DND-41 (cell line): Measurements from ENCODE around the gene FHL5.

Experiments used
- ATAC-seq: fragments of 200-7000 bp; cut with Tn5 transposase; 3 replicates; pipeline ENCODE4 v1.9.1; 2021; ENCODE audit warnings: low read depth; ENCODE audit not compliant: insufficient read depth
- DNase-seq: peaks from one replicate; pipeline ENCODE4 v3.0.0-alpha.2; 2020
- H2AFZ ChIP-seq: 2 replicates; pipeline ENCODE4 v1.6.0; 2012; ENCODE audit warnings: low read depth, low read length
- H3K27ac ChIP-seq: 2 replicates; pipeline ENCODE4 v1.5.1; 2012; ENCODE audit warnings: low read length, inconsistent platforms
- H3K27me3 ChIP-seq: fragments of 200-600 bp; sonication (generic); 2 replicates; pipeline ENCODE4 v1.6.0; 2012; ENCODE audit warnings: low read length, mild to moderate bottlenecking, inconsistent platforms; ENCODE audit not compliant: insufficient read depth, poor library complexity
- H3K36me3 ChIP-seq: 2 replicates; pipeline ENCODE4 v1.5.1; 2012; ENCODE audit warnings: low read length, inconsistent platforms; ENCODE audit not compliant: insufficient read depth
- H3K4me1 ChIP-seq: 2 replicates; pipeline ENCODE4 v1.5.1; 2012; ENCODE audit warnings: mild to moderate bottlenecking, low read length; ENCODE audit not compliant: insufficient read depth
- H3K4me2 ChIP-seq: 2 replicates; pipeline ENCODE4 v1.6.0; 2012; ENCODE audit warnings: mild to moderate bottlenecking, moderate library complexity, low read length, inconsistent platforms; ENCODE audit not compliant: insufficient read depth
- H3K4me3 ChIP-seq, 2 experiments: fragments of 200-600 bp in 1 of 2; shearing (Covaris generic) in 1 of 2; 2 replicates each; pipeline ENCODE4 v1.5.1; 2012 to 2016; ENCODE audit warnings: inconsistent platforms in 2 of 2, low read length in 2 of 2, mild to moderate bottlenecking in 2 of 2, low read depth in 1 of 2, moderate library complexity in 1 of 2
- H3K79me2 ChIP-seq: 2 replicates; pipeline ENCODE4 v1.6.0; 2012; ENCODE audit warnings: low read length, inconsistent platforms; ENCODE audit not compliant: insufficient read depth
- H3K9ac ChIP-seq: 2 replicates; pipeline ENCODE4 v1.6.0; 2012; ENCODE audit warnings: low read depth, mild to moderate bottlenecking, inconsistent platforms, low read length, moderate library complexity
- H3K9me3 ChIP-seq: 2 replicates; pipeline ENCODE4 v1.5.1; 2012; ENCODE audit warnings: low read length, moderate library complexity, mild to moderate bottlenecking, inconsistent platforms; ENCODE audit not compliant: insufficient read depth, severe bottlenecking
- H4K20me1 ChIP-seq: 2 replicates; pipeline ENCODE4 v1.6.0; 2012; ENCODE audit warnings: low read length; ENCODE audit not compliant: insufficient read depth
- CTCF ChIP-seq: IDR thresholded peaks from 2 replicates; pipeline ENCODE4 v1.5.1; 2012; ENCODE audit warnings: borderline replicate concordance, low read length, moderate library complexity, mild to moderate bottlenecking; ENCODE audit not compliant: poor library complexity, severe bottlenecking; ENCODE audit errors: extremely low read depth
- EZH2 ChIP-seq: IDR thresholded peaks from 3 replicates; pipeline ENCODE4 v1.6.1; 2012; ENCODE audit warnings: borderline replicate concordance, low read depth, mild to moderate bottlenecking, moderate library complexity, low read length, inconsistent platforms; ENCODE audit not compliant: severe bottlenecking

Gene FHL5

DNA sequence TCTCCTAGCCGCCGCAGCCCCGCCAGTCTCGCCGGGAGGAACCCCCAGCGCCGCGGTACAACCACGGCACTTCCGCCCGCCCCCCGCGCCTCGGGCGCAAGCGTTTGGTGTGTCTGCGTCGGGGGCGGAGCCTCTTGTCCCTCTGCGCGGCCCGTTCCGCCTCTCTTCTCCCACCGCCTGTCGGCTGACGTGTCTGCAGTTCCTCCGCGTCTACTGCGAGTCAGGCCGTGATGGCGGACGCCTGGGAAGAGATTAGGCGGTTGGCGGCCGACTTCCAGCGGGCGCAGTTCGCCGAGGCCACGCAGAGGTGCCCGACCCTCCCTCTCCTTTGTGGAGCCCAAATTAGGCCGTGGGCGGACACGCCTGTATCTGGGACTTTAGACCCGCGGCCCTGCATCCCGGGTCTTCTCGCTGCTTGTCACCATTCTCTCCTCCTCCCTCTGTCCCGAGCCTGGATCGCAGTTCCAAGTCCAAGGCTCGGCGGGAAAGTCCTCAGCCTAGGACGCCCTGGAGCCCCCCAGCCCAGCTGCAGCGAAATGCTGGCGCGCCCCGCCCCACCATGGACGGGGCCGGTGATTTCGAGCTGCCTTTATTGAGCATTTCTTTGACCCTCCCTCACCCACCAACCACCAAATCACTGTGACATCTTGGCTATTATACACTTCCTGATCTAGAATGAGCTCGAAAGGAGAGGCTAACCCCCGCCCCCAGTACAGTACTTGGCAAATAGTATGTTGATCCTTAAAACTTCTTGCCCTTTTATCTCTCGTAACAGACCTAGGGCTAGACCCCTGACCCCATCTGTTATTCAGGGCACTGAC, 41.1 kb upstream of the FHL5 start, which contains the start of gene UFL1:
TSS of gene UFL1 (plus strand) at position 163 of the 821 bp plus-strand sequence. CDS start at position 231, 68 bp downstream.
- H3K27ac ChIP-seq, result peak within 1 kb of the TSS; percentile 91
- H3K79me2 ChIP-seq, result peaks cover 40% of the 10 kb centered on the region
- no peaks in the 10 kb centered on the region for H3K27me3 ChIP-seq
- ATAC-seq (peak; percentile 90), DNase-seq (peak; percentile 94)
- peaks cover 33% of the 10 kb centered on the region for H3K4me1 ChIP-seq
- H3K9me3 ChIP-seq, result no peaks in the 10 kb centered on the region
- peak within 1 kb of the TSS; percentile 80 for H3K4me2 ChIP-seq
- TF ChIP-seq CTCF (peak; percentile 8), EZH2 (no peak)
- H3K36me3 ChIP-seq, result peaks cover 25% of the 10 kb centered on the region; the same call in 1 of the 2 replicates
- H3K9ac ChIP-seq, result peak within 1 kb of the TSS; percentile 88
- H4K20me1 ChIP-seq, result no peaks in the 10 kb centered on the region
- peak within 1 kb of the TSS; percentile 65 to 97 for H3K4me3 ChIP-seq
- peak within 1 kb of the TSS; percentile 88 for H2AFZ ChIP-seq

DNA sequence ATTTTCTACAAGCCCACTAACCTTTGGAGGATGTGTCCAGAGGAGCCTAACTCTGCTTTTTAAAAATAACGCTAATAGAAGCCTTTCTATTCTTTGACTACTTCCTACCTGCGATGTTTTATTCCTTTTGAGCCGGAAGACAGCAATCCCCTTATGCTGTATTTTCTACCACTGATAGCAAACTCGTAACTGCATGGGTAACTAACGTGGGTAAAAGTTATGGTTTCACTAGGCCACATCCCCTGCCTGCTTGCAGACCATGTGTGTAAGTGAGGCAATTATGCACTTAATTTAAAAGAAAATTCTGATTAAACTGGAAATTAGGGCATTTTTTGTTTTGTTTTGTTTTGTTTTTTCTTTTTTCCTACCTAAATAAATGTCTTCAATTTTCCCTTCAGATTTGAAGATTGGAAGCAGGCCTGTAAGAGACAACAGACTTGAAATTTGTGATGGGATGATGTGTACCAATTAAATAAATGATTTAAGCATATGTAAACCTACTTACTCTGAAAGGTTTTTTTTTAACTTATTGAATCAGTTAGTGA, 40.4 kb upstream of the FHL5 start:
- Histone ChIP-seq H3K4me3 (peak overlapping the region; percentile 65 to 97), H3K27ac (peak overlapping the region; percentile 91), H3K9ac (peak overlapping the region; percentile 88), H3K4me1 (peaks cover 33% of the 10 kb centered on the region), H3K36me3 (peaks cover 25% of the 10 kb centered on the region; the same call in 1 of the 2 replicates), H3K4me2 (peak overlapping the region; percentile 63), H4K20me1 (no peaks in the 10 kb centered on the region), H3K27me3 (no peaks in the 10 kb centered on the region), H2AFZ (peak overlapping the region; percentile 76), H3K79me2 (peaks cover 40% of the 10 kb centered on the region), H3K9me3 (no peaks in the 10 kb centered on the region)
- no peak for TF ChIP-seq CTCF
- TF ChIP-seq EZH2, result no peak
- DNase-seq, result no peak
- ATAC-seq, result peak; percentile 25

GRCh38 chr6:96528193-96528592, 34.7 kb upstream of the FHL5 start:
- TF ChIP-seq EZH2 (no peak), CTCF (no peak)
- no peak overlapping the region for H3K9ac ChIP-seq
- peaks cover 77% of the 10 kb centered on the region for H3K36me3 ChIP-seq
- DNase-seq (no peak), ATAC-seq (no peak)
- H3K27ac ChIP-seq, result no peak overlapping the region
- H3K9me3 ChIP-seq, result no peaks in the 10 kb centered on the region
- H4K20me1 ChIP-seq, result peaks cover 4% of the 10 kb centered on the region; the same call in 1 of the 2 replicates
- peaks cover 17% of the 10 kb centered on the region for H3K79me2 ChIP-seq
- H3K27me3 ChIP-seq, result no peaks in the 10 kb centered on the region
- no peak overlapping the region for H3K4me3 ChIP-seq
- peaks cover 13% of the 10 kb centered on the region for H3K4me1 ChIP-seq
- no peak overlapping the region for H2AFZ ChIP-seq
- no peak overlapping the region for H3K4me2 ChIP-seq
